NB4 (cell line): ENCODE measurements around the gene WFDC13.

ENCODE experiments used
- CTCF ChIP-seq: IDR thresholded peaks from one replicate; pipeline ENCODE4 v1.5.1; 2012; ENCODE audit warnings: low read depth, low read length
- MAX ChIP-seq: IDR thresholded peaks from 2 replicates; pipeline ENCODE4 v1.6.1; 2011; ENCODE audit warnings: low read depth, low read length
- POLR2A ChIP-seq: IDR thresholded peaks from 2 replicates; pipeline ENCODE4 v1.6.1; 2011; ENCODE audit warnings: mild to moderate bottlenecking; ENCODE audit not compliant: insufficient read length; ENCODE audit errors: extremely low read depth

- TF ChIP-seq POLR2A (no peak), CTCF (no peak), MAX (no peak)
Observed at GRCh38 chr20:45752746-45753145, 50.9 kb downstream of the WFDC13 start.
